GM23338 (cell line): Measurements from ENCODE around the gene SLC25A10.

ENCODE experiments used
- CREB1 ChIP-seq: fragments of 250-450 bp; sonication (Bioruptor Pico); IDR thresholded peaks from 2 replicates; pipeline ENCODE4 v1.5.0; 2020; ENCODE audit warnings: low read depth, mild to moderate bottlenecking, moderate library complexity
- EZH2 ChIP-seq: fragments of 200-600 bp; sonication (generic); IDR thresholded peaks from one replicate; pipeline ENCODE4 v1.8.0; 2017; ENCODE audit warnings: antibody characterized with exemption, mild to moderate bottlenecking, low read depth; ENCODE audit not compliant: unreplicated experiment
- EZH2phosphoT487 ChIP-seq: fragments of 200-600 bp; sonication (generic); IDR thresholded peaks from one replicate; pipeline ENCODE4 v1.8.1; 2018; ENCODE audit warnings: antibody characterized with exemption; ENCODE audit not compliant: unreplicated experiment
- JUNB ChIP-seq: IDR thresholded peaks from one replicate; pipeline ENCODE4 v1.6.1; 2016; ENCODE audit warnings: antibody characterized with exemption; ENCODE audit not compliant: unreplicated experiment
- NANOG ChIP-seq: IDR thresholded peaks from 2 replicates; pipeline ENCODE4 v1.6.1; 2016; ENCODE audit warnings: antibody characterized with exemption, borderline replicate concordance
- POLR2AphosphoS5 ChIP-seq: IDR thresholded peaks from 2 replicates; pipeline ENCODE4 v1.6.1; 2016; ENCODE audit warnings: antibody characterized with exemption, low read depth
- STAT1 ChIP-seq: IDR thresholded peaks from one replicate; pipeline ENCODE4 v1.6.1; 2016; ENCODE audit warnings: antibody characterized with exemption; ENCODE audit not compliant: unreplicated experiment
- ZNF331 ChIP-seq: fragments of 250-450 bp; sonication (Bioruptor Pico); IDR thresholded peaks from 2 replicates; pipeline ENCODE4 v1.5.0; 2020; ENCODE audit warnings: low read depth, mild to moderate bottlenecking, moderate library complexity
- TF ChIP-seq, protein P1 (sequence below), 2 experiments: fragments of 200-600 bp in 1 of 2; sonication (generic) in 1 of 2; conservative IDR thresholded peaks; 2 replicates each; pipeline versions ENCODE4 v1.5.1 to v1.6.1; 2016 to 2017; ENCODE audit warnings: antibody characterized with exemption in 2 of 2, low read depth in 2 of 2, mild to moderate bottlenecking in 2 of 2, moderate library complexity in 1 of 2
- TF ChIP-seq, protein P2 (sequence below): IDR thresholded peaks from one replicate; pipeline ENCODE4 v1.6.1; 2018; ENCODE audit warnings: antibody characterized with exemption; ENCODE audit not compliant: unreplicated experiment
- TF ChIP-seq, protein P3 (sequence below): IDR thresholded peaks from 2 replicates; pipeline ENCODE4 v1.6.1; 2016; ENCODE audit warnings: antibody characterized with exemption

DNA sequence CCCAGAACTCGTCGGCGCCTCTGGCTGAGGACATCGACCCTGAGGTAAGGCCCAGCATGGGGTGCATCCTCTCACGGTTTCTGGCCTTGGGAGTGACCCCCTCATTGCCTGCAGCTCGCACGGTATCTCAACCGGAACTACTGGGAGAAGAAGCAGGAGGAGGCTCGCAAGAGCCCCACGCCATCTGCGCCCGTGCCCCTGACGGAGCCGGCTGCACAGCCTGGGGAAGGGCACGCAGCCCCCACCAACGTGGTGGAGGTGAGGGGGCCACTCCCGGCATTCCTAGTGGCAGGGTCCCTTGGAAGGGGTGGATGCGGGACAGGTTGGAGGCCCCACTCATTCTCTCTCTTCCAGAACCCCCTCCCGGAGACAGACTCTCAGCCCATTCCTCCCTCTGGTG is 17.3 kb upstream of the SLC25A10 start:
- TF ChIP-seq, protein P1, sequence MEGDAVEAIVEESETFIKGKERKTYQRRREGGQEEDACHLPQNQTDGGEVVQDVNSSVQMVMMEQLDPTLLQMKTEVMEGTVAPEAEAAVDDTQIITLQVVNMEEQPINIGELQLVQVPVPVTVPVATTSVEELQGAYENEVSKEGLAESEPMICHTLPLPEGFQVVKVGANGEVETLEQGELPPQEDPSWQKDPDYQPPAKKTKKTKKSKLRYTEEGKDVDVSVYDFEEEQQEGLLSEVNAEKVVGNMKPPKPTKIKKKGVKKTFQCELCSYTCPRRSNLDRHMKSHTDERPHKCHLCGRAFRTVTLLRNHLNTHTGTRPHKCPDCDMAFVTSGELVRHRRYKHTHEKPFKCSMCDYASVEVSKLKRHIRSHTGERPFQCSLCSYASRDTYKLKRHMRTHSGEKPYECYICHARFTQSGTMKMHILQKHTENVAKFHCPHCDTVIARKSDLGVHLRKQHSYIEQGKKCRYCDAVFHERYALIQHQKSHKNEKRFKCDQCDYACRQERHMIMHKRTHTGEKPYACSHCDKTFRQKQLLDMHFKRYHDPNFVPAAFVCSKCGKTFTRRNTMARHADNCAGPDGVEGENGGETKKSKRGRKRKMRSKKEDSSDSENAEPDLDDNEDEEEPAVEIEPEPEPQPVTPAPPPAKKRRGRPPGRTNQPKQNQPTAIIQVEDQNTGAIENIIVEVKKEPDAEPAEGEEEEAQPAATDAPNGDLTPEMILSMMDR (conservative IDR thresholded peaks at IDR 0.05; ENCODE audit: low read depth in 2 of 2): no peak
- no peak for TF ChIP-seq EZH2
- no peak for TF ChIP-seq EZH2phosphoT487
- TF ChIP-seq, protein P2, sequence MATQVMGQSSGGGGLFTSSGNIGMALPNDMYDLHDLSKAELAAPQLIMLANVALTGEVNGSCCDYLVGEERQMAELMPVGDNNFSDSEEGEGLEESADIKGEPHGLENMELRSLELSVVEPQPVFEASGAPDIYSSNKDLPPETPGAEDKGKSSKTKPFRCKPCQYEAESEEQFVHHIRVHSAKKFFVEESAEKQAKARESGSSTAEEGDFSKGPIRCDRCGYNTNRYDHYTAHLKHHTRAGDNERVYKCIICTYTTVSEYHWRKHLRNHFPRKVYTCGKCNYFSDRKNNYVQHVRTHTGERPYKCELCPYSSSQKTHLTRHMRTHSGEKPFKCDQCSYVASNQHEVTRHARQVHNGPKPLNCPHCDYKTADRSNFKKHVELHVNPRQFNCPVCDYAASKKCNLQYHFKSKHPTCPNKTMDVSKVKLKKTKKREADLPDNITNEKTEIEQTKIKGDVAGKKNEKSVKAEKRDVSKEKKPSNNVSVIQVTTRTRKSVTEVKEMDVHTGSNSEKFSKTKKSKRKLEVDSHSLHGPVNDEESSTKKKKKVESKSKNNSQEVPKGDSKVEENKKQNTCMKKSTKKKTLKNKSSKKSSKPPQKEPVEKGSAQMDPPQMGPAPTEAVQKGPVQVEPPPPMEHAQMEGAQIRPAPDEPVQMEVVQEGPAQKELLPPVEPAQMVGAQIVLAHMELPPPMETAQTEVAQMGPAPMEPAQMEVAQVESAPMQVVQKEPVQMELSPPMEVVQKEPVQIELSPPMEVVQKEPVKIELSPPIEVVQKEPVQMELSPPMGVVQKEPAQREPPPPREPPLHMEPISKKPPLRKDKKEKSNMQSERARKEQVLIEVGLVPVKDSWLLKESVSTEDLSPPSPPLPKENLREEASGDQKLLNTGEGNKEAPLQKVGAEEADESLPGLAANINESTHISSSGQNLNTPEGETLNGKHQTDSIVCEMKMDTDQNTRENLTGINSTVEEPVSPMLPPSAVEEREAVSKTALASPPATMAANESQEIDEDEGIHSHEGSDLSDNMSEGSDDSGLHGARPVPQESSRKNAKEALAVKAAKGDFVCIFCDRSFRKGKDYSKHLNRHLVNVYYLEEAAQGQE: no peak
- no peak for TF ChIP-seq POLR2AphosphoS5
- TF ChIP-seq CREB1 (CRISPR knock-in tag): no peak
- TF ChIP-seq STAT1: no peak
- TF ChIP-seq ZNF331: no peak
- TF ChIP-seq, protein P3, sequence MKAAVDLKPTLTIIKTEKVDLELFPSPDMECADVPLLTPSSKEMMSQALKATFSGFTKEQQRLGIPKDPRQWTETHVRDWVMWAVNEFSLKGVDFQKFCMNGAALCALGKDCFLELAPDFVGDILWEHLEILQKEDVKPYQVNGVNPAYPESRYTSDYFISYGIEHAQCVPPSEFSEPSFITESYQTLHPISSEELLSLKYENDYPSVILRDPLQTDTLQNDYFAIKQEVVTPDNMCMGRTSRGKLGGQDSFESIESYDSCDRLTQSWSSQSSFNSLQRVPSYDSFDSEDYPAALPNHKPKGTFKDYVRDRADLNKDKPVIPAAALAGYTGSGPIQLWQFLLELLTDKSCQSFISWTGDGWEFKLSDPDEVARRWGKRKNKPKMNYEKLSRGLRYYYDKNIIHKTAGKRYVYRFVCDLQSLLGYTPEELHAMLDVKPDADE: no peak
- TF ChIP-seq NANOG: no peak
- TF ChIP-seq JUNB: no peak
